Sigmoid colon (tissue), 4 donors: ENCODE data around the gene HTRA3.
"Not testable (repeated sequence)": the region's sequence is repeated elsewhere in the genome, so short reads cannot be mapped to it uniquely, and the experiment has no call there.

Source experiments
- EP300 ChIP-seq, 4 donors: sonication (generic); formaldehyde crosslinking; IDR thresholded peaks; one replicate each; pipeline ENCODE4 v1.6.1; 2017; ENCODE audit warnings: antibody characterized with exemption in 4 of 4
- TF ChIP-seq, protein P1 (sequence below), 4 experiments: fragments of 450-650 bp in 3 of 4; fragments of 200-600 bp in 1 of 4; IDR thresholded peaks; one replicate each; pipeline ENCODE4 v1.5.1; 2016 to 2019; ENCODE audit warnings: antibody characterized with exemption in 4 of 4, mild to moderate bottlenecking in 3 of 4, moderate library complexity in 2 of 4

DNA sequence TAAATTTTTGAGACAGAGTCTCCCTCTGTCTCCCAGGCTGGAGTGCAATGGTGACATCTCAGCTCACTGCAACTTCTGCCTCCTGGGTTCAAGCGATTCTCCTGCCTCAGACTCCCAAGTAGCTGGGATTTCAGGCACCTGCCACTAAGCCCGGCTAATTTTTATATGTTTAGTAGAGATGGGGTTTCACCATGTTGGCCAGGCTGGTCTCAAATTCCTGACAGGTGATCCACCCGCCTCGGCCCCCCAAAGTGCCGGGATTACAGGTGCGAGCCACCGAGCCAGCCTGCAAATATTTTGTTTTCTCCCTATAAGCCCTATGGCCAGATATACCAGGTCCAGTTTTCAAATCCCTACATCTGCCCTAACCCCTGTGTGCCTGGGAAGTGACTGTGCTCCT, 71.7 kb downstream of the HTRA3 start:
- not testable (repeated sequence) for TF ChIP-seq EP300 (IDR thresholded peaks at IDR 0.05)
- TF ChIP-seq, protein P1, sequence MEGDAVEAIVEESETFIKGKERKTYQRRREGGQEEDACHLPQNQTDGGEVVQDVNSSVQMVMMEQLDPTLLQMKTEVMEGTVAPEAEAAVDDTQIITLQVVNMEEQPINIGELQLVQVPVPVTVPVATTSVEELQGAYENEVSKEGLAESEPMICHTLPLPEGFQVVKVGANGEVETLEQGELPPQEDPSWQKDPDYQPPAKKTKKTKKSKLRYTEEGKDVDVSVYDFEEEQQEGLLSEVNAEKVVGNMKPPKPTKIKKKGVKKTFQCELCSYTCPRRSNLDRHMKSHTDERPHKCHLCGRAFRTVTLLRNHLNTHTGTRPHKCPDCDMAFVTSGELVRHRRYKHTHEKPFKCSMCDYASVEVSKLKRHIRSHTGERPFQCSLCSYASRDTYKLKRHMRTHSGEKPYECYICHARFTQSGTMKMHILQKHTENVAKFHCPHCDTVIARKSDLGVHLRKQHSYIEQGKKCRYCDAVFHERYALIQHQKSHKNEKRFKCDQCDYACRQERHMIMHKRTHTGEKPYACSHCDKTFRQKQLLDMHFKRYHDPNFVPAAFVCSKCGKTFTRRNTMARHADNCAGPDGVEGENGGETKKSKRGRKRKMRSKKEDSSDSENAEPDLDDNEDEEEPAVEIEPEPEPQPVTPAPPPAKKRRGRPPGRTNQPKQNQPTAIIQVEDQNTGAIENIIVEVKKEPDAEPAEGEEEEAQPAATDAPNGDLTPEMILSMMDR (IDR thresholded peaks at IDR 0.05), result not testable (repeated sequence)
